HepG2 (cell line): ENCODE results near the gene OR10P1. TPM values are rescaled to one million over a fixed set of nuclear protein-coding genes. Genes with fewer than 3 reads are reported as not detected.

Source experiments
- AGO2 ChIP-seq: fragments of 200-400 bp; formaldehyde crosslinking; optimal IDR thresholded peaks from 2 replicates; pipeline ENCODE3; 2017; ENCODE audit warnings: mild to moderate bottlenecking, low read depth, low read length, moderate library complexity
- ARID3A ChIP-seq: IDR thresholded peaks from 2 replicates; pipeline ENCODE4 v1.6.1; 2012; ENCODE audit warnings: low read depth, low read length, improper control_type of control experiment
- ARID5B ChIP-seq: IDR thresholded peaks from 2 replicates; pipeline ENCODE4 v1.4.0; 2020; ENCODE audit warnings: mild to moderate bottlenecking, missing genetic modification reagents
- ATF1 ChIP-seq: IDR thresholded peaks from 2 replicates; pipeline ENCODE4 v1.6.1; 2016; ENCODE audit warnings: mild to moderate bottlenecking, control low read depth
- CTCF ChIP-seq: sonication (generic); formaldehyde crosslinking; IDR thresholded peaks from 2 replicates; pipeline ENCODE4 v1.5.0; 2020; ENCODE audit warnings: mild to moderate bottlenecking, missing genetic modification reagents, moderate library complexity
- FOSL2 ChIP-seq: sonication (generic); formaldehyde crosslinking; IDR thresholded peaks from 2 replicates; pipeline ENCODE4 v1.4.0; 2020; ENCODE audit warnings: missing genetic modification reagents
- KDM5A ChIP-seq: fragments of 200-600 bp; sonication (generic); IDR thresholded peaks from 2 replicates; pipeline ENCODE4 v1.7.0; 2018; ENCODE audit warnings: antibody characterized with exemption, mild to moderate bottlenecking, low read length, borderline replicate concordance
- MLX ChIP-seq: IDR thresholded peaks from 2 replicates; pipeline ENCODE4 v1.6.1; 2016
- NFKBIZ ChIP-seq: IDR thresholded peaks from 2 replicates; pipeline ENCODE4 v1.6.1; 2018; ENCODE audit warnings: missing genetic modification reagents, missing compliant biosample characterization
- PCBP1 ChIP-seq: fragments of 200-400 bp; formaldehyde crosslinking; IDR thresholded peaks from 2 replicates; pipeline ENCODE4 v1.6.1; 2017; ENCODE audit warnings: mild to moderate bottlenecking, low read depth, low read length, borderline replicate concordance
- PCBP2 ChIP-seq: fragments of 200-400 bp; formaldehyde crosslinking; optimal IDR thresholded peaks from 2 replicates; pipeline ENCODE3; 2018; ENCODE audit warnings: low read length, low read depth; ENCODE audit not compliant: poor library complexity, severe bottlenecking
- PHF8 ChIP-seq: sonication (generic); formaldehyde crosslinking; IDR thresholded peaks from 2 replicates; pipeline ENCODE4 v1.5.0; 2020; ENCODE audit warnings: missing genetic modification reagents
- RXRB ChIP-seq: IDR thresholded peaks from 2 replicates; pipeline ENCODE4 v1.6.1; 2016; ENCODE audit warnings: borderline replicate concordance, missing genetic modification reagents, missing compliant biosample characterization
- SMAD3 ChIP-seq: sonication (generic); formaldehyde crosslinking; IDR thresholded peaks from 2 replicates; pipeline ENCODE4 v1.4.0; 2020; ENCODE audit warnings: missing genetic modification reagents
- STAG1 ChIP-seq: sonication (generic); formaldehyde crosslinking; IDR thresholded peaks from 2 replicates; pipeline ENCODE4 v1.4.0; 2020; ENCODE audit warnings: missing genetic modification reagents
- ZBTB8A ChIP-seq: sonication (generic); formaldehyde crosslinking; IDR thresholded peaks from 2 replicates; pipeline ENCODE4 v1.4.0; 2020; ENCODE audit warnings: mild to moderate bottlenecking, low read depth, missing genetic modification reagents, borderline replicate concordance
- ZKSCAN8 ChIP-seq: IDR thresholded peaks from 2 replicates; pipeline ENCODE4 v1.6.1; 2016; ENCODE audit warnings: borderline replicate concordance, missing genetic modification reagents, missing compliant biosample characterization
- ZNF605 ChIP-seq: sonication (generic); formaldehyde crosslinking; IDR thresholded peaks from 2 replicates; pipeline ENCODE4 v1.8.0; 2022; ENCODE audit warnings: mild to moderate bottlenecking, missing genetic modification reagents
- ZNF740 ChIP-seq: sonication (generic); formaldehyde crosslinking; IDR thresholded peaks from 2 replicates; pipeline ENCODE4 v1.4.0; 2020; ENCODE audit warnings: missing genetic modification reagents
- polyA plus RNA-seq, 8 experiments: library from polyadenylated mRNA; depleted of rRNA in 3 of 8; stranded (reverse) in 7 of 8; unstranded in 1 of 8; fragments of >200 nt; fragmentation: Illumina TruSeq in 4 of 8; extraction: Trizol in 4 of 8; gene quantifications; 2 replicates each; pipeline versions ENCODE4 v1.2.1 to v1.2.3, GENCODE V29; 2011 to 2016; ENCODE audit warnings: low read depth in 4 of 8, missing spikeins in 1 of 8, mixed read lengths in 1 of 8; ENCODE audit not compliant: insufficient read depth in 1 of 8
- total RNA-seq, 5 experiments: library from RNA; depleted of rRNA; stranded (reverse); fragments of >200 nt; fragmentation: Illumina TruSeq; extraction: Trizol; gene quantifications; 2 replicates each; pipeline ENCODE4 v1.2.3, GENCODE V29; 2016; ENCODE audit warnings: low read depth in 1 of 5

OR10P1 gene
- total and polyA plus RNA-seq, 2 of the 13 experiments (the other 11 are each of a cell fraction or from before 2014, with no cell fraction given) = not detected

GRCh38 chr12:55619354-55620138 lies 17.1 kb upstream of the OR10P1 start (continued):
- TF ChIP-seq ARID5B (peak; percentile 72), MLX (CRISPR knock-in tag) (0 out of 2 replicates have a peak, but pooled peaks have one; percentile 20), ZNF740 (CRISPR knock-in tag) (no peak), PHF8 (CRISPR knock-in tag) (no peak), SMAD3 (CRISPR knock-in tag) (0 out of 2 replicates have a peak, but pooled peaks have one; percentile 53), ZNF605 (CRISPR knock-in tag) (no peak), STAG1 (CRISPR knock-in tag) (peak; percentile 97), PCBP2 (no peak), CTCF (CRISPR knock-in tag) (peak; percentile 87), ARID3A (peak; percentile 62; the same call in 1 of the 2 replicates), FOSL2 (0 out of 2 replicates have a peak, but pooled peaks have one; percentile 18), PCBP1 (no peak), NFKBIZ (CRISPR knock-in tag) (no peak), ZBTB8A (CRISPR knock-in tag) (no peak), AGO2 (no peak), ZKSCAN8 (CRISPR knock-in tag) (peak; percentile 52; the same call in 1 of the 2 replicates), RXRB (CRISPR knock-in tag) (peak; percentile 53; the same call in 1 of the 2 replicates), KDM5A (no peak), ATF1 (peak; percentile 49; the same call in 1 of the 2 replicates)
